Stimulated activated CD8-positive, alpha-beta memory T cell treated with anti-CD3 and anti-CD28 coated beads, Interleukin-7, amount 100 ng/mL, for 24 hours (primary cell): ENCODE results near the gene MVP.
"Not testable (repeated sequence)": the region's sequence is repeated elsewhere in the genome, so short reads cannot be mapped to it uniquely, and the experiment has no call there.

ENCODE experiments used
- DNase-seq: peaks from one replicate; pipeline ENCODE4 v3.0.0-alpha.2; 2020; ENCODE audit warnings: low read depth

Gene MVP

DNA sequence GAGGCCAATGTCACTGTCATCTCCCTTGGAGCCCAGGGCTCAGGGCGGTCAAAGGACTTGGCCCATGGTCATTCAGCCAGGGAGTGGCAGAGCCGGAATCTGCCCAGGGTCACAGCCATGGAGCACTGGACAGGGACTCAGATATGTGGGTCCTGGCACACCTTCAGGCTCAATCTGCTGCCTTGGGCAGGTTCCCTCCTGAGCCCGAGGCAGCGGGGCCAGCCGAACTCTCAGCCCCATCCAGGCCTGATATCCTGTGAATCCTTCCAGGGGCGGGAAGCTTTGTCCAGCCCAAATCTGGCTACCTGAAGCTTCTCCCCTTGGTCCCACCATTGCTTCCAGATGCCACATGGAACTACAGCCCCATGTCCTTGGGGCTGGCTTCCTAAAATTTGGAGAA, 54.9 kb downstream of the MVP start:
- no peak for DNase-seq

DNA sequence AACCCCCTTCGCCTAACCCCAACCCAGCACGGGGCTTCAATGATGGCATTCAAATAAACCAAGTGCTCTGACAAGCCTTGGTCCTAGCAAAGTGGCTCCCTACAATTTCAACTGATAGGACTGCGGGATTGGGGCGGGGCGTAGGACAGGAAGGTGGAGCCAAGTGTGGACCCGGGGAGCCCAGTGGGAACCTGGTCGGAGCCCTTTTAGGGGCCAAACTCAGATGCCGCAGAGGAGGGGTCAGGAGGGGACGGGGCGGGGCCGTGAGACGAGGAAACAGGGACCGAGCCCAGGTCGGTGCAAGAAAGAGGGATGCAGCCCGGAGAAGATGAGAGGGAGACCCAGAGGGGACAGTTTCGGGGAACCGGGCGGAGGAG, 55.9 kb downstream of the MVP start:
- no peak for DNase-seq

DNA sequence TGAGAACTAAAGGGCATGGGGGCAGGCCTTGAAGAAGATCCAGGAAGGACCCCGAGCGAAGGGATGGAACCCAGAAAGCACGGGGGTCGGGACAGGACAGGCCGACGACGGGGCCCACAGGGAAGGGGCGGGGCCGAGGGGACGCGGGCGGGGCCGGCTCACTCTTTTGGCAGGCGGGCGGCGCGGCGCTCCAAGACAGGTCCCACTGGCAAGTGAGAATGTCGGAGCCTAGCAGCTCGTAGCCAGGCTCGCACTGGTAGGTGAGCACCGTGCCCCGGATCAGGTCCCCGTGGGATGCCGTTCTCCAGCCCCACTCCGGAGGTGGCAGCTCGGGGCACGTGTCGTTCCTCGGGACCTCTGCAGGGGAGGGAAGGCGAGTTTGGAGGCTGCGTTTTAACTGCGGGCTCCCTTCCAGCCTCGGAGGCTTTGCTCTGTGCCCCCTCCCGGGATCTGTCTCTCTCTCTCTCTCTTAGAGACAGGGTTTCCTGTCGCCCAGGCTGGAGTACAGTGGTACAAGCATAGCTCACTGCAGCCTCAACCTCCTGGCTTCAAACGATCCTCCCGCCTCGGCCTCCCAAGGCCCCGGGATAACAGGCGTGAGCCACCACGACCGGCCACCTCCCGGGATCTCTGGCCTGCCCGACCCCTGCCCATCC, 56.5 kb downstream of the MVP start:
- no peak for DNase-seq

DNA sequence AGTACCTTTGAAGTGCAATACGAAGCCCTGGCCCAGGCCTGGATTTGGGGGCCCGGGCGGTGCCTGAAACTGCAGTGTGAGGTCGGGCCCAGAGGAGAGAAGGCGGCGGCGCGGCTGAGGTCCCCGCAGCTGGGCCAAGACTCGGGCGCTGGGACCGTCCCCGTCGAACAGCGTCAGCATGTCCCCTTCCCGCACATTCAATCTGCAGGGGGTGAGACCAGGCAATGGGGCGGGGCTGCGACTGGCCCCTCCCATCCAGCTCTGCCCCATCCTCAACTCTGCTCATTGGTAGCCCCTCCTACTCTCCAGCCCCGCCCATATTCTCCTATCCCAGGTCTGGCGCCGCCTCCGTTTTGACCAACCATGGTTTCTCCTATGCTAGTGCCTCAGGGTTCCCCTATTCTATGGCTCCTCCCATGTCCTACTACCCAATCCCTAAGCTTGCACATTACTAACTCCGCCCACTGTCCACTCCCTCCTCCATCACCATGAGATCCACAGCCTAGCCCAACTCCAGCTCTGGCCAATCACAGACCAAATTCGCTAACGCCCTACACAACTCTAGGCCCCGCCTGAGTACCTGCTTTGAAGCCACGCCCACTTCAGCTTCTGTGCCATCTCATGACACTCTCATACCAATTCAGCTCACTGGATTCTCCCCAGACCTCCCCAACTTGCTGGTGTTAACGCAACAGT, 57.2 kb downstream of the MVP start:
- DNase-seq = peak; percentile 30

DNA sequence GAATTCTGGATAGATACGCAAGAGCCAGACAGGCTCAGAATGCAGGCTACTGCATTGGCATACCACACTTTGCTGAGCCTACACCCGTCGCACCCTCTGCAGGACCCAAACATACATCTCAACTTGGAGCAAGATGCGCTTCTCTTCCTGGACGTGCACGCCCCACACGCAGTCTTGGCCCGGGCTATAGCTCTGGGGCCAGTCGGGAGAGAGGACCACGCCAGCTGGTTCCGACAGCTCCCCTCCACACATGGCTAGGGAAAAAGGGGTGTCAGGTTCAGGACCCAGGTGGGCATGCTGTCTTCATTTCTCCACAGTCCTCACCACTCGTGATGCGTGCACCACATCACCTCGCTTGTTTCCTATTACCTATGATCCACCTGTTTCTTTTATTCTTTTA, 57.9 kb downstream of the MVP start:
- DNase-seq = no peak

DNA sequence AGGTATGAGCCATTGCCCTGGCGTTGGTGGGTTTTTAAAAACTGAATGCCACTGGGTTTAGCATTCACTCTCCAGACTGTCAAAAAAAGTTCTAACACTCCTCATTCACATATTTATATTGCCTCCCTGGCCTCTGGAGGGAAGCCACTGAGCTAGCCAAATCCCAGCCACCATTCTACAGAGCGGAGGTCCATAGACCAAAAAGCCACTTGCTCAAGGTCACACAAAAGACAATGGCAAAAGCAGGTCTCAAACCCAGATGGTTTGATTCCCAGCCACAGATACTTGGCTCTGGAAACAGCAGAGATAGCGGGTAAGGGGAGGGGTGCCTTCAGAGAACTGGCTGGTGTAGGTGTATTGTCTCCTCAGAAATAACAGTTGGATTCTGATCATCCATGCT, 60.8 kb downstream of the MVP start:
- DNase-seq = no peak

DNA sequence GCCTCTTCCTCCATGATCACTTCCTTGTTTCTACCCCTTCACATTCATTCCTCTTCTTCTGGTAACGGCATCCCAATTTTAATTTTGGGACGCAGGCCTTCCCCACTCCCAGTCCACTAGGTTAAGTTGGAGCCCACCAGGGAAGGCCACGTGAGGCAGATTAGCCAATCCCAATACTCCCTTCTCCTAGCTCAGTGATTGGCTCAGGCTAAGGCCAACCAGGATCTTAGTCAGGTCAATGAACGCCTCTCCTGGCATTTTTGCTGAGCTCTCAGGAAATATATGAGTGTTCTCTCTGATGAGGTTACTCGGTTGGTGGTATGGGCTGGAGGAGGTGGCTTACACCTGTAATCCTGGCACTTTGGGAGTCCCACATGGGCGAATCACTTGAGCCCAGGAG, 63.7 kb downstream of the MVP start:
- no peak for DNase-seq

DNA sequence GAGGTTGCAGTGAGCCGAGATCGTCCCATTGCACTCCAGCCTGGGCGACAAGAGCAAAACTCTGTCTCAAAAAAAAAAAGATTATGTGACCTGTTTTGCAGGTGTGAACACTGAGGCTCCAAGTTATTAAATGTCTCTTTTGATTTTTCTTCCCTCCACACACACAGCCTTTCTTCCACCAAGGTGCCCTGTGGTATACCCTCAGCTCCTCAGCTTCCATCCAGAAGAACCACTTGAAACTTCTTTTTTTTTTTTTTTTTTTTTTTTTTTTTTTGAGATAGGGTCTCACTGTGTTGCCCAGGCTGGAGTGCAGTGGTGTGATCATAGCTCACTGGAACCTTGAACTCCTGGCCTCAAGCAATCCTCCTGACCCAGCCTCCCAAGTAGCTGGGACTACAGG, 69.1 kb downstream of the MVP start:
- DNase-seq = not testable (repeated sequence)

DNA sequence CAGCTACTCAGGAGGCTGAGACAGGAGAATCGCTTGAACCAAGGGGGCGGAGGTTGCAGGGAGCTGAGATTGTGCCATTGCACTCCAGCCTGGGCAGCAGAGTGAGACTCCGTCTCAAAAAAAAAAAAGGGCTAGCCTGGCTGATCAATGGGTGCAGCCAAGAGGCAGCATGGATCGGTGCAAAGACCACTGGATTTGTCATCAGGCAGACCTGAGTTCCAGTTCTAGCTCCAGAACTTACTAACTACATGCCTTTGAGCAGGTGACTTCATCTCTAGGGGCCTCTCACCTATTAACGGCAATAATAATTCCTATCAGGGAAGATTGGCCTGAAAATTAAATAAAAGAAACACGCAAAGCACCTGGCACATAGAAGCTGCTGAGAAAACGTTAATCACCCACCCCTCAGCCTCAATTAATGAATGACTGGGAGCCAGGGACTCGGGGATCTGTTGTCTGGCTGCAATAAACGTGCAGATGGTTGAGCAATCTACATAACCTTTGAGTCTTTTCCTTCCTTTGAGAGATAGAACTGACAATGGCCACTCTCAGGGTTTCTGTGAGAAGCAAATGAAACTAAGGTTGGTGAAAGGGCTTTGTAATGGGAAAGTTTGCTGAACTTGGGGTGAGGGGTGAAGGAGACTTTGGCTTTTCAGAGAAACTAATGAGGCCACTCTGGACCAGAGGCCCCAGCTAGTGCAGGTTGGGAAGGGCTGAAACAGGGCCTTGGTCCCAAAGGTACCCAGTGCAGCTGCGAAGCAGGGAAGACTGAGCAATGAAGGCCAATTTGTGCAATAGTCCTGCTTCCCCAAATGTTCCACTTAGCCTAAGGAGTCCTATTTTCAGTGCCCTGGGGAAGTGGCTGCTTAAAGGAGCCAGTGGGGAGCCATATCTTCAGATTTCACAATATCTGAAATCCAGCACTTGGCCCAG, 71.5 kb downstream of the MVP start:
- DNase-seq = no peak

DNA sequence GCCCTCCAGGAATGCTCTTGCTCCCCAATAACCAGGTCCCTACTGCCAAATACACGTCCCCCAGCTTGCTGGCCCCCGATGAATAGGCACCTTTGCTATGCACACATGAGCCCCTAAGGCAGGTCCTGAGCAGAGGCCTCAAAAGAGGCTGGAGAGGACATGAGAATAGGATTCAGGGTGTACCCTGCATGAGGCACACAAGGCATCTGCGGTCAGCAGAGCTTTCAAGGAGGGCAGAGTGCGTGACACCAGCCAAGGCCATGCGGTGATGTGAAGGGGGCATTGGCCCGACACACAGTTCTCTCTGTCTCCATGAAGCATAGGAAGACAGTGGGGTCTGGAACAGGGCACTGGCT, 72.2 kb downstream of the MVP start:
- DNase-seq = no peak

DNA sequence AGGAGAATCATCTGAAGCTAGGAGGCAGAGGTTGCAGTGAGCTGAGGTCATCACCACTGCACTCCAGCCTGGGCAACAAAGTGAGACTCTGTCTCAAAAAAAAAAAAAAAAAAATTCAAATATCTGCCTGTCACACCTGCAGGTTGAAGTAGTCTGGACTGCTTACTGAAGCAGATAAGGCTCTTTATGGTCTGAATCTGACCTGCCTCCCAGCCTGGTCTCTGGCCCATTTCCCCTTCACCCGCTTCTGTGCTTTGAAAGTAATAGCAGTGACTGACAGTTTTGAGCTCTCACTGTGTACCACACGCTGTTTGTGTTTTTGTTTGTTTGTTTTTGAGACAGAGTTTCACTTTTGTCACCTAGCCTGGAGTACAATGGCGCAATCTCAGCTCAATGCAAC, 73.3 kb downstream of the MVP start:
- DNase-seq = no peak

DNA sequence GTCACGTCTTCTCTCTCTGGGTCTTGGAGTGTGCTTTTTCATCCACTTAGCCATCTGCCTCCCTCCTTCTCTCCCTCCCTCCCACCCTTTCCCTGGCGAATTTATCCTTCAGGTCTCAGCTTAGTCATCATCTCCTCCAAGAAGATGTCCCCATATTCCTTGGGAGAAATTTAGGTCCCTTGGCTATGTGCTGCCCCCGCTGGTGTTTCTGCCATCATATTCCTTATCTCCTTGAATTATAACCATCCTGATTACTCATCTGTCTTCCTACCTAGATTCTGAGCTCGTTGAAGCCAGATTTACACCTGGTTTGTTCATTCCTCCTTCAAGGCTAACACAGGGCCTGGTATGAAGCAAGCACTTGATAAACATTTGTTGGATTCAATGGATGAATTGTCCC, 74.1 kb downstream of the MVP start:
- no peak for DNase-seq

DNA sequence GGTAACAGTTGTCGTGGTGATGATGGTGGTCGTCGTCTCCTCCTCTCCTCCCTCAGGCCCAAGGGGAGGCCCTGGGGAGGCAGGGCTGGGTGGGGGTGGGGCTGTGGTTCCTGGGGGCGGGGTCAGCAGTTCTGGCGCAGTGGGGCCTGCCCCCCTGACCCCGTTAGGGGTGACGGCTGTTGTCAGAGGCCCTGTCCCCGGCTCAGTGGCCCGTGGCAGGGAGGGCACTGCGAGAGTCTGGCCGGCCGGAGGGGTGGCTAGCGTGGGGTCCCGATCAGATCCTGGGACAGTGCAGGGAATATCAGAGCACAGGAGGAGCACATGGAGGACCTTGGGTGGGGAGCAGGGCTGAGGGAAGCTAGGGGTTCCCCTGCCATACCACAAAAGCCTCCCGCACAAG, 76.6 kb downstream of the MVP start:
- DNase-seq = no peak

DNA sequence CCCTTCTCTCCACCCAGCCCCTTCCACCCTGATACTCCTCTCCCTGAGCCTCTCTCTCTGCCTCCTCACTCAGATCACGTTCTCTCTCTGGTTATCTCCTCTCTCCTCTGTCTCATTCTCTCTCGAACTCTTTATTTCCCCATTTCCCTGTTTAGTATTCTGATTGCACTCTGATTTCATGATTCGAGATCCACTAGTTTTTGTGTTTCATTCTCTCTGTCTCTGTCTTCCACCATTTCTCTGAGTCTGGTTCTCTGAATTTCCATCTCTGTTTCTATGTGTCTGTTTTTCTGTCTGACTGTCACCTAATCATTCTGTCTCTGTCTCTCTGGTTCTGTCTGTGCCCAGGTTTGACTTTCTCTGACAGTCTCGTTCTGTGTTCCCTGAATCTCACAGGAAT, 77.1 kb downstream of the MVP start:
- no peak for DNase-seq
